Measurements from ENCODE around the gene IGHMBP2. TPM values are rescaled to one million over a fixed set of nuclear protein-coding genes. Genes with fewer than 3 reads are reported as not detected.

The IGHMBP2 gene
- total and polyA plus RNA-seq, 2 of the 8 experiments (the other 6 are each of a cell fraction or from before 2014, with no cell fraction given), result 8.4 to 17.6 TPM

DNA sequence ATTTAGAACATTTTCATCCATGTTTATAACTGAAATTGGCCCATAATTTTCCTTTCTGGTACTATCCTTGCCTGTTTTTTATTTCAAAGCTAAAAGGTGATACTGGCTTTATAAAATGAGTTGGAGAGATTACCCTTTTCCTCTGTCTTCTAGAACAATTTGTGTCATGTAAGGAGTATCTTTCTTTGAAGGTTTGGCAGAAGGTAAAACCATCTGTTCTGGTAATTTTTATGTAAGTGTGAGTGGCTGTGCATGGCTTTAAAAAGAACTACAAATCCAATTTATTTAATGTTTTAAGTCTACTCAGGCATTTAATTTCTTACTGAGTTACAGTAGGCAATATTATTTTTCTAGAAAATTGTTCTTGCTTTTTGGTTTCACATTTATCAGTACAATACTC, 84.8 kb downstream of the IGHMBP2 start:
- Histone ChIP-seq H3K4me3 (ENCODE audit: extremely low read depth in 1 of 4, insufficient read depth in 2 of 4, low read depth in 3 of 4, low read length in 4 of 4) (no peak overlapping the region), H3K9me3 (ENCODE audit: insufficient read depth in 2 of 2, low read depth in 1 of 2, low read length in 1 of 2) (peaks cover 0 to 4% of the 10 kb centered on the region in 2 experiments; a peak in 1 of 4 replicates), H4K5ac (ENCODE audit: insufficient read length, low read depth, low read length) (no peak overlapping the region), H3K27ac (ENCODE audit: low read depth, low read length) (no peak overlapping the region), H3K9ac (replicated peaks in 1 of 4; ENCODE audit: extremely low read depth in 1 of 4, low read depth in 3 of 4, low read length in 3 of 4) (no peak overlapping the region), H3K14ac (ENCODE audit: insufficient read length) (no peak overlapping the region), H2BK5ac (ENCODE audit: low read depth, low read length) (no peak overlapping the region), H3K23ac (ENCODE audit: insufficient read length) (no peak overlapping the region), H2BK12ac (ENCODE audit: low read depth, low read length) (no peak overlapping the region), H2BK20ac (ENCODE audit: low read length) (no peak overlapping the region), H2BK15ac (ENCODE audit: low read length) (no peak overlapping the region), H4K20me1 (replicated peaks in 1 of 2; ENCODE audit: control insufficient read depth in 1 of 2, insufficient read depth in 2 of 2, low read length in 2 of 2) (peaks cover 0 to 2% of the 10 kb centered on the region in 2 experiments), H2AFZ (ENCODE audit: low read length) (no peak overlapping the region), H3K79me2 (ENCODE audit: control insufficient read depth in 1 of 2, insufficient read depth in 2 of 2, low read length in 2 of 2) (no peaks in the 10 kb centered on the region), H4K91ac (replicated peaks; ENCODE audit: insufficient read length, low read length) (no peak overlapping the region), H3K23me2 (ENCODE audit: low read depth, low read length) (no peaks in the 10 kb centered on the region), H2AK5ac (ENCODE audit: low read depth, low read length) (no peak overlapping the region), H3K4ac (replicated peaks; ENCODE audit: insufficient read length, low read depth, low read length) (no peak overlapping the region), H3K56ac (replicated peaks; ENCODE audit: insufficient read length, low read depth, low read length) (no peak overlapping the region), H3K4me1 (replicated peaks in 1 of 4; ENCODE audit: control insufficient read depth in 3 of 4, insufficient read depth in 4 of 4, low read length in 3 of 4) (no peaks in the 10 kb centered on the region), H3K27me3 (replicated peaks in 1 of 4; ENCODE audit: control insufficient read depth in 3 of 4, extremely low read depth in 1 of 4, insufficient read depth in 3 of 4, low read length in 3 of 4) (no peaks in the 10 kb centered on the region), H2BK120ac (replicated peaks; ENCODE audit: low read depth, low read length) (no peak overlapping the region), H3K36me3 (ENCODE audit: control insufficient read depth in 2 of 4, insufficient read depth in 4 of 4, low read length in 3 of 4) (no peaks in the 10 kb centered on the region), H3K4me2 (ENCODE audit: insufficient read depth in 1 of 2, low read depth in 2 of 2, low read length in 2 of 2) (no peak overlapping the region), H4K8ac (ENCODE audit: extremely low read depth, insufficient read depth, low read length) (no peak overlapping the region), H3K18ac (ENCODE audit: extremely low read depth, low read length) (no peak overlapping the region), H3K79me1 (ENCODE audit: low read depth, low read length) (no peaks in the 10 kb centered on the region)
- no peak for DNase-seq (ENCODE audit: low read depth in 1 of 2, low spot score in 2 of 2)
- POLR2A ChIA-PET (ENCODE audit: partially characterized antibody), result no interaction called here
- CTCF ChIA-PET (ENCODE audit: partially characterized antibody), result no interaction called here
- FAIRE-seq, result no peak
- TF ChIP-seq, protein P1, sequence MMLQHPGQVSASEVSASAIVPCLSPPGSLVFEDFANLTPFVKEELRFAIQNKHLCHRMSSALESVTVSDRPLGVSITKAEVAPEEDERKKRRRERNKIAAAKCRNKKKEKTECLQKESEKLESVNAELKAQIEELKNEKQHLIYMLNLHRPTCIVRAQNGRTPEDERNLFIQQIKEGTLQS (IDR thresholded peaks at IDR 0.05; ENCODE audit: insufficient read depth, low read depth, low read length), result no peak
- TF ChIP-seq CREB1 (IDR thresholded peaks at IDR 0.05) (no peak), JUND (IDR thresholded peaks at IDR 0.05; ENCODE audit: low read length) (no peak), TAF7 (optimal IDR thresholded peaks at IDR 0.05; ENCODE audit: borderline replicate concordance, low read depth, low read length) (no peak)

Measured in H1 (cell line).